ENCODE measurements around the gene FAM181A. TPM values are rescaled to one million over a fixed set of nuclear protein-coding genes. Genes with fewer than 3 reads are reported as not detected.

FAM181A gene
- total RNA-seq, 1 experiment from 2014 or later, result not detected

- H3K27me3 Mint-ChIP-seq (ENCODE audit: low read depth), result no peaks in the 10 kb centered on the region; the same call in none of the 2 replicates
- no peaks in the 10 kb centered on the region for H3K36me3 Mint-ChIP-seq (ENCODE audit: insufficient read depth in 1 of 3, low read depth in 3 of 3)
- Histone ChIP-seq H3K27ac (ENCODE audit: insufficient read length, low read depth, low read length) (no peak overlapping the region), H2BK5ac (ENCODE audit: insufficient read length, low read length) (no peak overlapping the region), H3T11ph (ENCODE audit: low read length) (no peak overlapping the region), H3K4ac (ENCODE audit: low read depth, low read length) (no peak overlapping the region), H3K9me3 (ENCODE audit: control insufficient read depth, low read depth, low read length) (no peaks in the 10 kb centered on the region), H3K79me2 (ENCODE audit: insufficient read depth, low read length) (no peaks in the 10 kb centered on the region), H3K23ac (ENCODE audit: insufficient read length, low read depth, low read length) (no peak overlapping the region), H3K9ac (ENCODE audit: extremely low read depth, insufficient read length, low read length) (no peak overlapping the region), H3K23me2 (ENCODE audit: insufficient read length, low read depth, low read length, poor library complexity, severe bottlenecking) (no peaks in the 10 kb centered on the region), H4K20me1 (ENCODE audit: control insufficient read depth, insufficient read depth, insufficient read length) (no peaks in the 10 kb centered on the region), H2BK15ac (ENCODE audit: low read depth, low read length) (no peak overlapping the region), H4K8ac (replicated peaks; ENCODE audit: insufficient read length, low read depth, low read length) (no peak overlapping the region), H2AK5ac (ENCODE audit: insufficient read length, low read length) (no peak overlapping the region), H2BK20ac (ENCODE audit: low read depth, low read length, poor library complexity, severe bottlenecking) (no peak overlapping the region), H3K4me2 (ENCODE audit: insufficient read depth, insufficient read length, low read length) (no peak overlapping the region), H3K14ac (ENCODE audit: insufficient read depth, low read length) (no peak overlapping the region), H2BK120ac (ENCODE audit: low read depth, low read length, poor library complexity, severe bottlenecking) (no peak overlapping the region), H4K5ac (ENCODE audit: insufficient read length, low read depth, low read length) (no peak overlapping the region), H3K4me1 (ENCODE audit: insufficient read depth, low read length) (no peaks in the 10 kb centered on the region), H4K91ac (ENCODE audit: insufficient read length, low read depth, low read length) (no peak overlapping the region), H3K27me3 (ENCODE audit: insufficient read depth, low read length) (no peaks in the 10 kb centered on the region), H2BK12ac (ENCODE audit: insufficient read length, low read depth, low read length) (no peak overlapping the region), H3K18ac (ENCODE audit: insufficient read length, low read depth, low read length) (no peak overlapping the region), H2AFZ (ENCODE audit: low read length) (no peak overlapping the region), H3K79me1 (ENCODE audit: insufficient read depth, low read depth, low read length, poor library complexity, severe bottlenecking) (no peaks in the 10 kb centered on the region), H3K56ac (ENCODE audit: insufficient read length, low read depth, low read length) (no peak overlapping the region)
- TF ChIP-seq CTCF (conservative IDR thresholded peaks at IDR 0.05), result peak; percentile 92
- H3K9me3 Mint-ChIP-seq, result no peaks in the 10 kb centered on the region; a peak in 1 of 5 replicates
- no peak overlapping the region for H3K4me3 Mint-ChIP-seq
- DNase-seq, result peak; percentile 86
- no CpG with 5 or more reads among the region's 15 CpGs for WGBS (ENCODE audit: extremely low coverage, insufficient read length, low lambda C conversion rate)
- peaks cover 14 to 17% of the 10 kb centered on the region in 2 experiments for H3K4me1 Mint-ChIP-seq
- no peak overlapping the region for H3K27ac Mint-ChIP-seq
Measured at GRCh38 chr14:93906341-93907329, 20.5 kb upstream of the FAM181A start.

Data from H9 (cell line).